Astrocyte of the cerebellum (primary cell): ENCODE results near the gene SH3BP4.

Source experiments
- DNase-seq: peaks from one replicate; pipeline ENCODE4 v3.0.0-alpha.2; 2011; ENCODE audit warnings: low read depth
- H3K4me3 ChIP-seq: 2 replicates; pipeline ENCODE4 v1.5.1; 2011; ENCODE audit warnings: mild to moderate bottlenecking, low read depth, low read length, moderate library complexity
- CTCF ChIP-seq: IDR thresholded peaks from 2 replicates; pipeline ENCODE4 v1.5.1; 2012; ENCODE audit warnings: low read length, low read depth, moderate library complexity, mild to moderate bottlenecking; ENCODE audit errors: missing control alignments
- in situ Hi-C: cut with HindIII; loops from 2 replicates; pipeline ENCODE4 v1.10.0; 2017; ENCODE audit warnings: low sequenced_read_pairs

The SH3BP4 gene

GRCh38 chr2:234998404-234999211, 46.8 kb downstream of the SH3BP4 start:
- no peak for TF ChIP-seq CTCF
- DNase-seq = no peak
- in situ Hi-C loops = no loop called here
- no peak overlapping the region for H3K4me3 ChIP-seq

- no peak for TF ChIP-seq CTCF
- in situ Hi-C loops = no loop called here
- DNase-seq = no peak
- no peak overlapping the region for H3K4me3 ChIP-seq
Measured at GRCh38 chr2:234999740-235000425, 48.1 kb downstream of the SH3BP4 start.

- H3K4me3 ChIP-seq = no peak overlapping the region
- DNase-seq = no peak
- in situ Hi-C loops = no loop called here
- TF ChIP-seq CTCF = no peak
Measured at GRCh38 chr2:235000426-235001236, 48.8 kb downstream of the SH3BP4 start.

GRCh38 chr2:235001237-235002133, 49.7 kb downstream of the SH3BP4 start:
- in situ Hi-C loops = no loop called here
- DNase-seq = no peak
- no peak overlapping the region for H3K4me3 ChIP-seq
- no peak for TF ChIP-seq CTCF

- H3K4me3 ChIP-seq = no peak overlapping the region
- no peak for TF ChIP-seq CTCF
- in situ Hi-C loops = no loop called here
- DNase-seq = no peak
Measured at GRCh38 chr2:235002198-235003095, 50.6 kb downstream of the SH3BP4 start.
